MCF 10A (cell line): ENCODE data around the gene ACOT7. TPM values are rescaled to one million over a fixed set of nuclear protein-coding genes. Genes with fewer than 3 reads are reported as not detected.

ENCODE experiments used
- BruUV-seq: library from RNA; stranded (reverse); fragments of 400-500 nt; replicated peaks from 2 replicates; lab custom pipeline; 2021; lab: Mats Ljungman, UMichigan
- CTCF ChIA-PET: fragments of 300-600 bp; sonication (Branson Sonifier 250); formaldehyde crosslinking; extraction: SDS; loops from one replicate; lab custom pipeline; 2021; ENCODE audit warnings: antibody characterized with exemption, inconsistent platforms; lab: Yijun Ruan, JAX
- POLR2A ChIA-PET: fragments of 300-600, 350-650 bp; sonication (Branson Sonifier 250); formaldehyde crosslinking; extraction: SDS; loops from one replicate; lab custom pipeline; 2020; ENCODE audit warnings: antibody characterized with exemption, inconsistent platforms; lab: Yijun Ruan, JAX
- DNase-seq: peaks from one replicate; pipeline ENCODE4 v3.0.0-alpha.2; 2018; ENCODE audit not compliant: unreplicated experiment
- H3K27ac Mint-ChIP-seq: one replicate; pipeline ENCODE4 v1.8.0; 2022; ENCODE audit warnings: mild to moderate bottlenecking, low read depth, mixed read lengths; ENCODE audit not compliant: unreplicated experiment
- H3K27me3 Mint-ChIP-seq: one replicate; pipeline ENCODE4 v1.8.0; 2022; ENCODE audit warnings: mixed read lengths; ENCODE audit not compliant: insufficient read depth, unreplicated experiment
- H3K36me3 Mint-ChIP-seq: one replicate; pipeline ENCODE4 v1.8.0; 2022; ENCODE audit warnings: mild to moderate bottlenecking, moderate library complexity, mixed read lengths; ENCODE audit not compliant: insufficient read depth, unreplicated experiment
- H3K4me1 Mint-ChIP-seq: one replicate; pipeline ENCODE4 v1.8.0; 2022; ENCODE audit warnings: mixed read lengths; ENCODE audit not compliant: insufficient read depth, unreplicated experiment
- H3K4me3 Mint-ChIP-seq: one replicate; pipeline ENCODE4 v1.8.0; 2022; ENCODE audit warnings: mild to moderate bottlenecking, moderate library complexity, mixed read lengths; ENCODE audit not compliant: unreplicated experiment
- H3K9me3 Mint-ChIP-seq: one replicate; pipeline ENCODE4 v1.8.0; 2022; ENCODE audit warnings: mixed read lengths; ENCODE audit not compliant: unreplicated experiment
- CTCF ChIP-seq: fragments of 200-600 bp; IDR thresholded peaks from one replicate; pipeline ENCODE4 v1.8.0; 2022; ENCODE audit warnings: antibody characterized with exemption, mild to moderate bottlenecking; ENCODE audit not compliant: unreplicated experiment
- intact Hi-C: fragments of 100-400 bp; cut with micrococcal nuclease; formaldehyde crosslinking; loops from 2 replicates; pipeline ENCODE4 v1.14.1; 2022
- total RNA-seq: library from RNA; stranded (reverse); gene quantifications from 2 replicates; pipeline ENCODE4 v1.2.3, GENCODE V29; 2022

The ACOT7 gene
- total RNA-seq, 1 experiment from 2014 or later = 117 TPM

GRCh38 chr1:6280761-6281451, 112.7 kb downstream of the ACOT7 start:
- CTCF ChIA-PET = interaction anchor here (1.3 kb wide), 1 partner anchor 35 kb away, joined by 4 read pairs; no protein-coding TSS in a partner anchor
- H3K36me3 Mint-ChIP-seq = peaks cover 23% of the 10 kb centered on the region
- TF ChIP-seq CTCF = peak; percentile 16
- H3K9me3 Mint-ChIP-seq = no peaks in the 10 kb centered on the region
- no peak overlapping the region for H3K27ac Mint-ChIP-seq
- H3K27me3 Mint-ChIP-seq = no peaks in the 10 kb centered on the region
- no peak for DNase-seq
- no peak overlapping the region for H3K4me3 Mint-ChIP-seq
- no TSS peak for BruUV-seq
- POLR2A ChIA-PET = no interaction called here
- no peaks in the 10 kb centered on the region for H3K4me1 Mint-ChIP-seq
- intact Hi-C loops = loop anchor here (1.0 kb wide), 1 partner anchor 35 kb away; no protein-coding TSS in a partner anchor

- BruUV-seq = no TSS peak
- CTCF ChIA-PET = interaction anchor here (0.7 to 1.3 kb wide), 3 partner anchors 15 to 34 kb away, joined by 3 to 4 read pairs (median 3); no protein-coding TSS in a partner anchor
Measured at GRCh38 chr1:6279613-6280383, 113.8 kb downstream of the ACOT7 start.

GRCh38 chr1:6279066-6279465, 114.5 kb downstream of the ACOT7 start:
- ChIA-PET POLR2A (no interaction called here), CTCF (no interaction called here)
- no TSS peak for BruUV-seq
- H3K27me3 Mint-ChIP-seq = no peaks in the 10 kb centered on the region
- H3K4me1 Mint-ChIP-seq = no peaks in the 10 kb centered on the region
- TF ChIP-seq CTCF = no peak
- H3K36me3 Mint-ChIP-seq = peaks cover 10% of the 10 kb centered on the region
- intact Hi-C loops = no loop called here
- H3K27ac Mint-ChIP-seq = no peak overlapping the region
- no peak for DNase-seq
- H3K4me3 Mint-ChIP-seq = no peak overlapping the region
- H3K9me3 Mint-ChIP-seq = no peaks in the 10 kb centered on the region

More at GRCh38 chr1:6279613-6280383, 113.8 kb downstream of the ACOT7 start:
- no peak for TF ChIP-seq CTCF
- POLR2A ChIA-PET = no interaction called here
- DNase-seq = no peak
- H3K9me3 Mint-ChIP-seq = no peaks in the 10 kb centered on the region
- no peak overlapping the region for H3K4me3 Mint-ChIP-seq
- no peaks in the 10 kb centered on the region for H3K27me3 Mint-ChIP-seq
- no peak overlapping the region for H3K27ac Mint-ChIP-seq
- H3K36me3 Mint-ChIP-seq = peaks cover 11% of the 10 kb centered on the region
- H3K4me1 Mint-ChIP-seq = no peaks in the 10 kb centered on the region
- intact Hi-C loops = no loop called here

- no peaks in the 10 kb centered on the region for H3K27me3 Mint-ChIP-seq
- no peak for TF ChIP-seq CTCF
- BruUV-seq = no TSS peak
- H3K27ac Mint-ChIP-seq = no peak overlapping the region
- H3K36me3 Mint-ChIP-seq = peaks cover 12% of the 10 kb centered on the region
- DNase-seq = no peak
- no peak overlapping the region for H3K4me3 Mint-ChIP-seq
- CTCF ChIA-PET = interaction anchor here (0.6 kb wide), 1 partner anchor 65 kb away, joined by 4 read pairs; no protein-coding TSS in a partner anchor
- H3K4me1 Mint-ChIP-seq = no peaks in the 10 kb centered on the region
- POLR2A ChIA-PET = no interaction called here
- intact Hi-C loops = no loop called here
- no peaks in the 10 kb centered on the region for H3K9me3 Mint-ChIP-seq
Measured at GRCh38 chr1:6278263-6278662, 115.3 kb downstream of the ACOT7 start.
